GM23338 (cell line): ENCODE data around the gene SRGAP3. TPM values are rescaled to one million over a fixed set of nuclear protein-coding genes. Genes with fewer than 3 reads are reported as not detected.

Experiments
- ATAC-seq: fragments of 200-7000 bp; cut with Tn5 transposase; 3 replicates; pipeline ENCODE4 v1.9.1; 2020
- DNase-seq: peaks from one replicate; pipeline ENCODE4 v3.0.0-alpha.2; 2015; ENCODE audit warnings: low spot score
- H2AFZ ChIP-seq: fragments of 200-600 bp; sonication (generic); 2 replicates; pipeline ENCODE4 v1.8.0; 2016; ENCODE audit warnings: antibody characterized with exemption, mild to moderate bottlenecking, moderate library complexity
- H3F3A ChIP-seq: fragments of 200-600 bp; sonication (generic); replicated peaks from 2 replicates; pipeline ENCODE4 v1.8.0; 2017; ENCODE audit warnings: antibody characterized with exemption, mixed run types, low read depth
- H3K27ac ChIP-seq: fragments of 200-600 bp; sonication (generic); 2 replicates; pipeline ENCODE4 v1.6.1; 2016; ENCODE audit warnings: low read depth
- H3K27me3 ChIP-seq: fragments of 200-600 bp; sonication (generic); 2 replicates; pipeline ENCODE4 v1.8.0; 2016; ENCODE audit warnings: mild to moderate bottlenecking, mixed run types, moderate library complexity; ENCODE audit not compliant: insufficient read depth
- H3K36me3 ChIP-seq: fragments of 200-600 bp; sonication (generic); 2 replicates; pipeline ENCODE4 v1.8.0; 2016; ENCODE audit warnings: mild to moderate bottlenecking; ENCODE audit not compliant: insufficient read depth
- H3K4me1 ChIP-seq: fragments of 200-600 bp; sonication (generic); 2 replicates; pipeline ENCODE4 v1.8.0; 2016; ENCODE audit warnings: mild to moderate bottlenecking, moderate library complexity; ENCODE audit not compliant: insufficient read depth
- H3K4me2 ChIP-seq: fragments of 200-600 bp; sonication (generic); 2 replicates; pipeline ENCODE4 v1.7.1; 2017; ENCODE audit warnings: mixed run types
- H3K4me3 ChIP-seq: fragments of 200-600 bp; sonication (generic); 2 replicates; pipeline ENCODE4 v1.6.1; 2016; ENCODE audit warnings: mixed run types
- H3K79me2 ChIP-seq: fragments of 200-600 bp; sonication (generic); replicated peaks from 2 replicates; pipeline ENCODE4 v1.8.0; 2017; ENCODE audit warnings: mild to moderate bottlenecking; ENCODE audit not compliant: insufficient read depth
- H3K9me2 ChIP-seq: fragments of 200-600 bp; sonication (generic); 2 replicates; pipeline ENCODE4 v1.8.0; 2017; ENCODE audit not compliant: insufficient read depth
- H4K20me1 ChIP-seq: fragments of 200-600 bp; sonication (generic); replicated peaks from 2 replicates; pipeline ENCODE4 v1.8.0; 2017; ENCODE audit warnings: mild to moderate bottlenecking; ENCODE audit not compliant: insufficient read depth
- H3K27ac Mint-ChIP-seq: 2 replicates; pipeline ENCODE4 v1.8.0; 2020; ENCODE audit warnings: inconsistent platforms, mild to moderate bottlenecking, moderate library complexity, mixed read lengths
- H3K27me3 Mint-ChIP-seq: 3 replicates; pipeline ENCODE4 v1.8.0; 2022; ENCODE audit warnings: low read depth, mild to moderate bottlenecking, moderate library complexity, mixed read lengths, inconsistent platforms; ENCODE audit not compliant: insufficient read depth, poor library complexity
- H3K36me3 Mint-ChIP-seq: 3 replicates; pipeline ENCODE4 v1.8.0; 2021; ENCODE audit warnings: low read depth, mild to moderate bottlenecking, inconsistent platforms, moderate library complexity, mixed read lengths
- H3K4me1 Mint-ChIP-seq: 3 replicates; pipeline ENCODE4 v1.8.0; 2020; ENCODE audit warnings: mild to moderate bottlenecking, inconsistent platforms, mixed read lengths
- H3K4me3 Mint-ChIP-seq: 3 replicates; pipeline ENCODE4 v1.8.0; 2021; ENCODE audit warnings: moderate library complexity, mild to moderate bottlenecking, inconsistent platforms, mixed read lengths
- H3K9me3 Mint-ChIP-seq: 3 replicates; pipeline ENCODE4 v1.8.0; 2020; ENCODE audit warnings: moderate library complexity, mild to moderate bottlenecking, inconsistent platforms, mixed read lengths
- CREB1 ChIP-seq: fragments of 250-450 bp; sonication (Bioruptor Pico); IDR thresholded peaks from 2 replicates; pipeline ENCODE4 v1.5.0; 2020; ENCODE audit warnings: low read depth, mild to moderate bottlenecking, moderate library complexity
- CTCF ChIP-seq, 2 experiments: fragments of 200-600 bp in 1 of 2; sonication (generic) in 1 of 2; conservative IDR thresholded peaks; 2 replicates each; pipeline versions ENCODE4 v1.5.1 to v1.6.1; 2016 to 2017; ENCODE audit warnings: antibody characterized with exemption in 2 of 2, low read depth in 2 of 2, mild to moderate bottlenecking in 2 of 2, moderate library complexity in 1 of 2
- ETS1 ChIP-seq: IDR thresholded peaks from 2 replicates; pipeline ENCODE4 v1.6.1; 2016; ENCODE audit warnings: antibody characterized with exemption
- EZH2 ChIP-seq: fragments of 200-600 bp; sonication (generic); IDR thresholded peaks from one replicate; pipeline ENCODE4 v1.8.0; 2017; ENCODE audit warnings: antibody characterized with exemption, mild to moderate bottlenecking, low read depth; ENCODE audit not compliant: unreplicated experiment
- NANOG ChIP-seq: IDR thresholded peaks from 2 replicates; pipeline ENCODE4 v1.6.1; 2016; ENCODE audit warnings: antibody characterized with exemption, borderline replicate concordance
- POLR2AphosphoS5 ChIP-seq: IDR thresholded peaks from 2 replicates; pipeline ENCODE4 v1.6.1; 2016; ENCODE audit warnings: antibody characterized with exemption, low read depth
- STAT1 ChIP-seq: IDR thresholded peaks from one replicate; pipeline ENCODE4 v1.6.1; 2016; ENCODE audit warnings: antibody characterized with exemption; ENCODE audit not compliant: unreplicated experiment
- ZNF114 ChIP-seq: fragments of 250-450 bp; sonication (Bioruptor Pico); IDR thresholded peaks from 2 replicates; pipeline ENCODE4 v1.5.0; 2020; ENCODE audit warnings: mild to moderate bottlenecking, moderate library complexity
- ZNF331 ChIP-seq: fragments of 250-450 bp; sonication (Bioruptor Pico); IDR thresholded peaks from 2 replicates; pipeline ENCODE4 v1.5.0; 2020; ENCODE audit warnings: low read depth, mild to moderate bottlenecking, moderate library complexity
- ZNF462 ChIP-seq: fragments of 250-450 bp; sonication (Bioruptor Pico); IDR thresholded peaks from 2 replicates; pipeline ENCODE4 v1.5.0; 2020; ENCODE audit warnings: mild to moderate bottlenecking, moderate library complexity
- polyA plus RNA-seq: library from polyadenylated mRNA; unstranded; fragments of >200 nt; fragmentation: Nextera tagmentation; extraction: Ambion mirVana; gene quantifications from 2 replicates; pipeline ENCODE4 v1.2.1, GENCODE V29; 2016
- total RNA-seq: library from RNA; depleted of rRNA; stranded (reverse); fragments of >200 nt; shearing (Covaris generic); gene quantifications from 2 replicates; pipeline ENCODE4 v1.2.3, GENCODE V29; 2014

Gene SRGAP3
- total and polyA plus RNA-seq, 2 experiments from 2014 or later = 6.4 to 9.4 TPM

- TF ChIP-seq ZNF462 (CRISPR knock-in tag) (no peak), CREB1 (CRISPR knock-in tag) (no peak)
These were observed 175.4 kb downstream of the SRGAP3 start (continued) for GRCh38 chr3:9074079-9074478.

DNA sequence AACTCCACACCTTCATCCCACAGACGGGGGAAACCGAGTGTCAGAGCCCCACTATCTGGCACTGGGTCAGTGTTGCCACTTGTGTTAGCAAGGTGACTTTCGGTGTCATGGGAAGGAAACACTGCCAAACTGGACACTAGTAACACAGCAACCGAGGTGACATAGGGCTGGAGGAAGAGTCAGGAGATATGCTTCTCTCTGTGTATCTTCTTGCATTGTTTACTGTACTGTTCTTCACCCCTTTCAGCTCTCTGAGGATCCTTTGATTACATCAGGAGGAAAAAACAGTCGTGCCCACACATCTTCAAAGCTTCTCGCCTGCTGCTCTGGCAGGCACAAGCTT is 176.8 kb downstream of the SRGAP3 start:
- ATAC-seq (no peak), DNase-seq (no peak)
- peaks cover 9% of the 10 kb centered on the region for H3K4me1 Mint-ChIP-seq
- Histone ChIP-seq H3K36me3 (no peaks in the 10 kb centered on the region), H3K27ac (no peak overlapping the region), H3K9me2 (no peaks in the 10 kb centered on the region), H3K4me1 (peaks cover 8% of the 10 kb centered on the region), H3F3A (no peaks in the 10 kb centered on the region), H3K4me2 (no peak overlapping the region), H4K20me1 (no peaks in the 10 kb centered on the region), H2AFZ (no peak overlapping the region), H3K27me3 (no peaks in the 10 kb centered on the region), H3K79me2 (no peaks in the 10 kb centered on the region), H3K4me3 (no peak overlapping the region)
- H3K9me3 Mint-ChIP-seq = no peaks in the 10 kb centered on the region
- H3K27ac Mint-ChIP-seq = no peak overlapping the region
- no peaks in the 10 kb centered on the region; the same call in 2 of the 3 replicates for H3K36me3 Mint-ChIP-seq
- peaks cover 6% of the 10 kb centered on the region for H3K27me3 Mint-ChIP-seq
- H3K4me3 Mint-ChIP-seq = no peak overlapping the region
- TF ChIP-seq EZH2 (no peak), ZNF114 (CRISPR knock-in tag) (no peak), POLR2AphosphoS5 (no peak), ZNF331 (CRISPR knock-in tag) (no peak), CREB1 (CRISPR knock-in tag) (no peak), CTCF (conservative IDR thresholded peaks at IDR 0.05; ENCODE audit: low read depth in 2 of 2) (no peak), NANOG (no peak), STAT1 (no peak), ETS1 (no peak)
